HG02981 (cell line): Measurements from ENCODE around the gene PRKCA.
"Not testable (repeated sequence)": the region's sequence is repeated elsewhere in the genome, so short reads cannot be mapped to it uniquely, and the experiment has no call there.

ENCODE experiments used
- ATAC-seq: cut with Tn5 transposase; IDR thresholded peaks from one replicate; pipeline ENCODE4 v1.9.1; 2021; ENCODE audit warnings: mild to moderate bottlenecking, moderate library complexity; ENCODE audit not compliant: unreplicated experiment

The PRKCA gene

DNA sequence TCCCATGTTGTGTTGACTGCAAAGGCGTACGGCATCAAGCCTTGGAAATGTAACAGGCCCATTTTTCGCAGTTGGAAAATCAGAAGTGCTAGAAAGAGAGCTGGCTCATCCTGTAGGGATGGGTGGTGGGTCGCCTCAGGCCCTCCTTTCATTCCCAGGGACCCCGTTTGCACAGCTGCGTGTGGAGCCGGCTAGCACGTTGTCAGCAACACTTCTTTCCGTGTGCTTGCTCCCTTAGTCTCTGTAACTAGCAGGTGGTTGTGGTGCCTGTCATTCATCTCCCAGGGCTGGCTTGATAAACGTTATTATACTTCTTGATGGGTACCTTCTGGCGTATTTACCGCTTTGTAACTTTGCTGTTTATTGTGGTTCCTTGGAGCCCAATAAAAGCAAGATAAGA, 293.5 kb downstream of the PRKCA start:
- no peak for ATAC-seq

GRCh38 chr17:66602659-66603384, 300.4 kb downstream of the PRKCA start:
- no peak for ATAC-seq

- ATAC-seq, result no peak
Measured at GRCh38 chr17:66604376-66604775, 302.0 kb downstream of the PRKCA start.

DNA sequence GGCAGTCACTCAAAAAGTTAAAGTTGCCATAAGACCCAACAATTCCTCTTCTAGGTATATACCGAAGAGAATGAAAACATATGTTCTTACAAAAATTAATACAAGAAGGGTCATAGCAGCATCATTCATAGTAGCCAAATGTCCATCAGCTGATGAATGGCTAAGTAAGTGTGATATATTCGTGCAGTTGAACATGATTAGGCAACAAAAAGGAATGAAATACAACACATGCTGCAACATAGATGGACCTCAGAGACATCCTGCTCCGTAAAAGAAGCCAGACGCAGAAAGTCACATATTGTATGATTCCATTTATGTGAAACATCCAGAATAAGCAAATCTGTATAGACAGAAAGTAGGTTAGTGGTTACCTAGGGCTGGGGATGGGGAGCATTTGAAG, 303.1 kb downstream of the PRKCA start:
- ATAC-seq, result no peak

- no peak for ATAC-seq
Measured at GRCh38 chr17:66610361-66611133, 308.1 kb downstream of the PRKCA start.

GRCh38 chr17:66611397-66611796, 309.0 kb downstream of the PRKCA start:
- no peak for ATAC-seq

DNA sequence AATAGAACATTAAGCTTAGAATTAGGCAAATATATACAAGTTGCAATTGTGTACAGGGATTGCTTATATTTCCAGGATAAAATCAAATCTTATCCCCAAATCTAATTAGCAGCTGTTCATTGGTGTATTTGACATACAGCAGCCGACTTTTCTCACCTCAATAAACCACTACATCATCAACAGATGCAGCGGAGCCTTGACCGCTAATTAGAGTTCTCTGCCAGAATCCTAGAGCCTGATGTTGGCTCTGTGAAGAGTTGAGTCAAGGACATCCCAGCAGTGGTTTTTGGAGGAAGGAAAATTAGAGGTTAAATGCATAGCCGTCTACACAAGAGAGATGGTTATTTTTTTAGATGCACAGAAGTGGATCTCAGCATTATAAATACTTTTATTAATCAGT, 310.6 kb downstream of the PRKCA start:
- no peak for ATAC-seq

DNA sequence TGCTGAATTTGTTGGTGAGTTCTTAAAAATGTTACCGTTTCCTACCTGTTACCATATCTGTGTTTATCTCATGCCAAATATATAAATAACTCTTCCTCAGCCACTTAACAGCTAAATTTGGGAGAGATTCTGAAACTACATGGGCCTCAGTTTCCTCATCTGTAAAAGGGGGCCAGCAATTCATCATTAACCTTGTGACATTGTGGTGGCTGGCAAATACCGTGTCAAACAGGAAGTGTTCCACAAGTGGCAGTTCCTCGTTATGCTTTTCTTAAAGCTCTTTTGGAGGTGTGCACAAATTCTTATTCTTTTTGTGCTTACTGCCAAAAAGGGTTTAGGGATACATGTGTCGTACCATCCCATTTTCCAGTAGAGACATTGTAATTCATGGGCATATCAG, 312.1 kb downstream of the PRKCA start:
- ATAC-seq, result no peak

DNA sequence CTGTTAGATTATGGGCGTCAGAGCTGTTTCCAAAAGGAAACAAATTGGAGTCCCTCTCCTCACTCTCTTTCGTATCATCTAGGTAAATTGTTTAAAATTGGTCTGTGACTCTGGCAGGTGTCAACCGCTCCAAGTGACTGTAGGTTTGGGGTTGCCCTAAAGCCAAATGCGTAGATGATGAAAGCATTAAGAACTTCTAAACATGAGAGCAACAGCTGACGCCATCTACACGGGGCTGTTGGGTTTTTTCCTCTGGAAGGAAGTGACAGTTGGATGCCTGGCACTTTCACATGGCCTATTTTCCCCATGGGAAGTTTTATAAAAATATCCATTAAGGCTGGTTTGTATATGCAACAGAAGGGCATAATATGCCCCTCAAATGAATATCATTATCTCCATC, 316.8 kb downstream of the PRKCA start:
- ATAC-seq, result no peak

DNA sequence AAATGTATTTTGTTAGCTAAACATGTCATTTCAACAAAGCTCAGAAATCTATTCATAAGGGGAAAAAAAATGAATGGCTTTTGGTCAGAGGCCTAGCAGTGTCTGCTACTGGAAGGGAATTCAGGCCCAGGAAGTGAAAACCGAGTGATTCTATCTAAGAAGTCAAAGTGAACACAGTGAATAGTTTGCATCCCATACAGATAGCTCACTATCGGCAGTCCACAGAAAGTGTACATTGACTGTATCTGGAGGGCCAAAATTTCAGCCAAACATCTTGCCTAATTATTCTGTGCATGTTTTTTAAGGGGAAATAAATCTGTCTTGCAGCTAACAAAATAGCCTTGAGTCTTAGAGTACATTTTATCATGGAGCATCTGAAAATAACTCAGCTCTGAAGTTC, 318.1 kb downstream of the PRKCA start:
- no peak for ATAC-seq

DNA sequence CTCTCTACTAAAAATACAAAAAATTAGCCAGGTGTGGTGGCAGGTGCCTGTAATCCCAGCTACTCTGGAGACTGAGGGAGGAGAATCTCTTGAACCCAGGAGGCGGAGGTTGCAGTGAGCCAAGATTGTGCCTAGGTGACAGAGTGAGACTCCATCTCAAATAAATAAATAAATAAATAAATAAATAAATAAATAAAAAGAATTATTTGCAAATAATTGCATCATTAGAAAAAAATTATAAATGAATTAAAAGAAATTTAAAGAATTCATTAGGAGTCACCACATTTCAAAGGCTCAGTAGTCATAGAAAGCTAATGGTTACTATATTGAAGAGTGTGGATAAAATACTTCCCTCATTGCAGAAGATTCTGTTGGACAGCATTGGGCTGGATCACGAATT, 322.2 kb downstream of the PRKCA start:
- not testable (repeated sequence) for ATAC-seq

DNA sequence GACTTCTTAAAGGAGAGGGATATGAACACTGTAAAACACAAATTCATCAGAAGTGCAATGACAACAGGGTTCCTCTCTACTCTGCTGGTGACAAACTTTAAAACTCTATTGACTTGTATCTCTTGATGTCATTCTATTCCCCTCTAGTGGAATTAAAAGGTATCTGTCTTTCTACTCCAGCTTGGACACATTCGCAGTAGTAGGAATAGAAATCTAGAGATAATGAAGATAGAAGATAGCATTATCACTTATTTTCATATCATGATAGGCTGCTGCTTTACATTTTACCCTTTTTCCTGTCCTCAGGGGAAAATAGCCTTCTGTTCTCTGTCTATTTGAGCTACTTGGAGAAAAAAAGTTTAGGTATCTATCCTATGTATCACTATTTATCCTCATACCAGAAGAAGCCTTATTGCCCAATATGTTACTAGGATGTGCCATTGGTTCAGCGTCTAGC, 322.9 kb downstream of the PRKCA start:
- no peak for ATAC-seq

DNA sequence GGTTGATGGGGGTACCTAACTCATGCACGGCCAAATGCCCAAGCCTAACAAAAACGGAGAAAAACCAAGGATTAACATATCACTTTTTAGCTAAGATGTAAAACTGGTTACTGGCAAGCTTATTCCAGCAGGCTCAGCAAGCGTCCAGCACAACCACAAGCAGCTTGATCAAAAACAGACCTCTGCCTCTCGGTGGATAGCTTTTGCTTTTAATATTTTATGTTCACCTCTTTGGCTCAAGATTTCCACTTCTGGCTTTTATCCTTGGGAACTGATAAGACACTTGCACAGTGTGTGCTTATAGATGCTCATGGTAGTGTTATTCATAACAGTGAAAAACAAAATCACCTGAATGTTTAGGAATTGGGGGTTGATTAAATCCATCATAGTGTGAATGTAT, 325.6 kb downstream of the PRKCA start:
- no peak for ATAC-seq

DNA sequence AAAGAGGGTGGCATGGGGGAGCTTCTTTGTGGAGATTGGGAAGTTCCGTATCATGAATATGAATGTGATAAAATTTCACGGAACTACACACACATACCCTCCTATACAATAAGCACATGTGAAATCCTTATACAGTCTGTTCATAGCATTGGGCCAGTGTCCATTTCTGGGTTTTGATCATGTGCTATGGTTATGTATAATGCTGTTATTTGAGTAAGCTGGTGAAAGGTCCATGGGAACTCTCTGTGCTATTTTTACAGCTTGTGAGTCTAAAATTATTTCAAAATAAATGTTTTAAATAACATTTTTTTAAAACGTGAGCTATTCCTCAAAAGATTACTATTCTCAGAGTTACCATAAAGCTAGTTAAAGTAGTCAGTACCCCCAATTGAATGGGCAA, 327.3 kb downstream of the PRKCA start:
- no peak for ATAC-seq

DNA sequence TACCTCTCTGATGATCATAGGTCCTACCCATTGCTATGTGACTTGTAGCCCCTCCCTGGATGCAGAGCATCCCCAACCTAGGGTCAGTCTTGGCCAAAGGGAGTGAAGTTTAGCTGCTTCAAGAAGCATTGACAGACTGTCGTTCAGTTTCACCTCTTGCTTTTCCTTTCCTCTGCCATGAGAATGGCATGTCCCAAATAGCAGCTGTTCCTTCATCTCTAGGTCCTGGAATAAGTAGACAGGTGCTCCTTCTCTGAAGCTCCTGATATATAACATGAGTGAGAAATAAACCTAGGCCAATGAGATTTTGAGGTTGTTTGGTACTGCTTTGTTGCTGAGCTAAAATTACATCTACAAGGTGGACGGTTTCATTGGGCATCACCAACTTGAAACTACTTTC, 328.0 kb downstream of the PRKCA start:
- ATAC-seq, result no peak

GRCh38 chr17:66630828-66631472, 328.5 kb downstream of the PRKCA start:
- ATAC-seq, result no peak

- no peak for ATAC-seq
Measured at GRCh38 chr17:66632731-66633130, 330.3 kb downstream of the PRKCA start.

DNA sequence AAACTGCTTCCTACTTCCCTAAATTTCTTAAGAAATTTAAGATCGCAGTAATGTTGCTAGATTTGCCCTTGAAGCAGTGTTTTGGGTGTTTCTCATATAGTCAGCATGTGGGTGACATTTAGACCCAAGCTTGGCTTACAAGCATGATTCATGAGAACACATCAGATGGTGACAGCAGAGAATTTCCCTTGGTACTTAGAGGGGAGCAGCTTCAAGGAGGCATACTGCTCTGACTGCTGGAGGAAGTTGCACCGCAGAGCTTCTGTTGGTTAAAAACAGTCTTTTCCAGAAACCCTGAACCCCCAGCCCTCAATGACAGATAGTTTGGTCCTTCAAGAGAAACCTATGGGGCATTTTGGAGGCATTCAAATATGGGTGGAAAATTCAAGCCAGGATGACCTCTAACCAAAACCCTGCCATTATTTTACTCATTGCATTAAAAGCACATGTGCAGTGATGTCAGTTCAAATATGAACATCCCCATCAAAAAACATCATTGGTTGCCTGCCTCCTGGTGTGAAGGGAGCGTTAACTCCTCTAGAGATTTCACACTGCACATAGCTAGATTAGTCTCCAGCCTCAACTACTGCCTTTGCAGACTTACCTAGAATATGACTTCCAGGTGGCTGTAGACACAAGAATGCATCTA, 331.0 kb downstream of the PRKCA start:
- ATAC-seq, result no peak

GRCh38 chr17:66634193-66634592, 331.8 kb downstream of the PRKCA start:
- ATAC-seq, result no peak

DNA sequence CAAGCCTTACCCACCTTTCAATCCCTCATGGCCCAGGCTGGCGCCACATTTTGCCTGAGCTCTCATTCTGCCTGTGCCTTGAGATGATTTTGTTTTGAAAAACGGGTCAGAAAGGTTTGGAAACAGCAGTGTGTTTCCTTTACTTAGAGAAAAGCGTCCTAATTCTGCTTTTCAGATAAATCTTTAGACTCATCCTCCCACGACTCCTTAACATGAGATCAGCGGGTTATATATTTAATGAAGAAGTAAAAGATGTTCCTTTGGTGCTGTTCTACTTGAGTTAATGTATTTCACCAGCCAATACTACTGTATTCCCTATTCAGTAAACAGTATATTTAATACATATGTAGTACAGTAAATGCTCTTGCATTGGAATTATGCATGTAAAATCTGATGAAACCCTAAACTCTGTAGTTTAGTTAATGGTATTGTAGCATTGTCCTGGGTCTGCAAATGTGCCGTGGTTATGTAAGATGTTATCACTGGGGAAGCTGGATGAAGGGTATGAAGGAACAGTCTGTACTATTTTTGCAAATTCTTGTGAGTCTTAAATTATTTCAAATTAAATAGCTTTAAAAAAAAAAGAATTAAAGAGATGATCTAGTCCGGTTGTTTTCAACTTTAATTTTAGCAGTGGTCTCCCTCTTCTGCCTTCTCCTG, 333.1 kb downstream of the PRKCA start:
- no peak for ATAC-seq

- ATAC-seq, result no peak
Measured at GRCh38 chr17:66636111-66636510, 333.7 kb downstream of the PRKCA start.
